Osteoblast (primary cell): ENCODE results near the gene RAP1B. TPM values are rescaled to one million over a fixed set of nuclear protein-coding genes. Genes with fewer than 3 reads are reported as not detected.

ENCODE experiments used
- DNase-seq: peaks from one replicate; pipeline ENCODE4 v3.0.0; 2011; ENCODE audit warnings: low spot score, mixed read lengths; ENCODE audit not compliant: insufficient read length; ENCODE audit errors: missing footprints
- H2AFZ ChIP-seq: 2 replicates; pipeline ENCODE4 v1.6.0; 2011; ENCODE audit warnings: mild to moderate bottlenecking, low read length
- H3K27ac ChIP-seq: 2 replicates; pipeline ENCODE4 v1.5.1; 2011; ENCODE audit warnings: mild to moderate bottlenecking, low read depth, low read length, moderate library complexity
- H3K27me3 ChIP-seq: 2 replicates; pipeline ENCODE4 v1.6.0; 2012; ENCODE audit warnings: mild to moderate bottlenecking, control low read depth, inconsistent platforms, low read length, moderate library complexity; ENCODE audit not compliant: insufficient read depth
- H3K36me3 ChIP-seq: 2 replicates; pipeline ENCODE4 v1.5.1; 2011; ENCODE audit warnings: mild to moderate bottlenecking, low read length, control low read depth, moderate library complexity; ENCODE audit not compliant: insufficient read depth
- H3K4me1 ChIP-seq: 2 replicates; pipeline ENCODE4 v1.5.1; 2011; ENCODE audit warnings: mild to moderate bottlenecking, low read length, control low read depth, moderate library complexity; ENCODE audit not compliant: insufficient read depth
- H3K4me2 ChIP-seq: 2 replicates; pipeline ENCODE4 v1.6.0; 2011; ENCODE audit warnings: mild to moderate bottlenecking, low read length; ENCODE audit not compliant: insufficient read depth
- H3K4me3 ChIP-seq: fragments of 200-600 bp; sonication (generic); 3 replicates; pipeline ENCODE4 v1.5.1; 2012; ENCODE audit warnings: mild to moderate bottlenecking, low read length, inconsistent platforms; ENCODE audit not compliant: insufficient read depth
- H3K79me2 ChIP-seq: 2 replicates; pipeline ENCODE4 v1.6.0; 2012; ENCODE audit warnings: mild to moderate bottlenecking, low read length, control low read depth, inconsistent platforms; ENCODE audit not compliant: insufficient read depth
- H3K9me3 ChIP-seq: 2 replicates; pipeline ENCODE4 v1.5.1; 2011; ENCODE audit warnings: low read depth, low read length, control low read depth
- H4K20me1 ChIP-seq: 2 replicates; pipeline ENCODE4 v1.6.0; 2012; ENCODE audit warnings: mild to moderate bottlenecking, low read length, control low read depth; ENCODE audit not compliant: insufficient read depth
- CTCF ChIP-seq: IDR thresholded peaks from 2 replicates; pipeline ENCODE4 v1.5.1; 2011; ENCODE audit warnings: mild to moderate bottlenecking, low read depth, low read length, moderate library complexity; ENCODE audit errors: extremely low read depth
- total RNA-seq: library from RNA; depleted of rRNA; stranded (reverse); fragments of >200 nt; gene quantifications from 2 replicates; pipeline ENCODE4 v1.2.3, GENCODE V29; 2012

RAP1B gene
- total RNA-seq, 1 donor, result 243 TPM

- no peaks in the 10 kb centered on the region for H3K36me3 ChIP-seq
- no peak overlapping the region for H3K4me2 ChIP-seq
- TF ChIP-seq CTCF, result no peak
- no peaks in the 10 kb centered on the region for H3K27me3 ChIP-seq
- no peak overlapping the region for H2AFZ ChIP-seq
- no peaks in the 10 kb centered on the region for H3K9me3 ChIP-seq
- H3K79me2 ChIP-seq, result no peaks in the 10 kb centered on the region
- no peak for DNase-seq
- no peak overlapping the region for H3K27ac ChIP-seq
- no peak overlapping the region for H3K4me3 ChIP-seq
- peaks cover 16% of the 10 kb centered on the region for H3K4me1 ChIP-seq
- H4K20me1 ChIP-seq, result no peaks in the 10 kb centered on the region
These were observed 41.7 kb upstream of the RAP1B start for GRCh38 chr12:68568922-68569569.

GRCh38 chr12:68572661-68573060, 38.0 kb upstream of the RAP1B start:
- H3K4me1 ChIP-seq, result no peaks in the 10 kb centered on the region
- H3K4me3 ChIP-seq, result no peak overlapping the region

GRCh38 chr12:68573406-68573805, 37.3 kb upstream of the RAP1B start:
- H3K4me2 ChIP-seq, result no peak overlapping the region
- no peak for DNase-seq
- no peak overlapping the region for H2AFZ ChIP-seq
- H4K20me1 ChIP-seq, result no peaks in the 10 kb centered on the region
- H3K27ac ChIP-seq, result no peak overlapping the region
- H3K36me3 ChIP-seq, result no peaks in the 10 kb centered on the region
- H3K4me3 ChIP-seq, result no peak overlapping the region
- no peak for TF ChIP-seq CTCF
- no peaks in the 10 kb centered on the region for H3K27me3 ChIP-seq
- H3K4me1 ChIP-seq, result no peaks in the 10 kb centered on the region
- no peaks in the 10 kb centered on the region for H3K9me3 ChIP-seq
- no peaks in the 10 kb centered on the region for H3K79me2 ChIP-seq

More at GRCh38 chr12:68572661-68573060, 38.0 kb upstream of the RAP1B start:
- Histone ChIP-seq H4K20me1 (no peaks in the 10 kb centered on the region), H3K27ac (no peak overlapping the region), H3K36me3 (no peaks in the 10 kb centered on the region), H3K79me2 (no peaks in the 10 kb centered on the region), H3K9me3 (no peaks in the 10 kb centered on the region), H3K27me3 (no peaks in the 10 kb centered on the region), H3K4me2 (no peak overlapping the region), H2AFZ (no peak overlapping the region)
- no peak for DNase-seq
- no peak for TF ChIP-seq CTCF

GRCh38 chr12:68577949-68578348, 32.8 kb upstream of the RAP1B start:
- no peaks in the 10 kb centered on the region for H3K4me1 ChIP-seq
- no peaks in the 10 kb centered on the region for H3K79me2 ChIP-seq
- no peak overlapping the region for H3K4me3 ChIP-seq
- H3K27me3 ChIP-seq, result no peaks in the 10 kb centered on the region
- no peak overlapping the region for H3K27ac ChIP-seq
- H3K4me2 ChIP-seq, result no peak overlapping the region
- H3K36me3 ChIP-seq, result no peaks in the 10 kb centered on the region
- no peak for TF ChIP-seq CTCF
- DNase-seq, result no peak
- no peaks in the 10 kb centered on the region for H4K20me1 ChIP-seq
- H2AFZ ChIP-seq, result no peak overlapping the region
- no peaks in the 10 kb centered on the region for H3K9me3 ChIP-seq
